ENCODE results near the gene MSH5.
"Not testable (repeated sequence)": the region's sequence is repeated elsewhere in the genome, so short reads cannot be mapped to it uniquely, and the experiment has no call there.

Gene MSH5

GRCh38 chr6:31706599-31706998 is 33.2 kb upstream of the MSH5 start, which contains the start of gene LY6G6F:
Gene LY6G6F (plus strand): TSS chr6:31706866. CDS start chr6:31706907, 41 bp downstream.
- H3K79me2 ChIP-seq: peaks cover 6% of the 10 kb centered on the region
- H3K4me1 ChIP-seq: peaks cover 7% of the 10 kb centered on the region
- no peak within 1 kb of the TSS for H3K9ac ChIP-seq
- no peak within 1 kb of the TSS for H3K4me3 ChIP-seq (ENCODE audit: low read depth, low read length)
- no peaks in the 10 kb centered on the region for H3K27me3 ChIP-seq (ENCODE audit: control insufficient read depth, insufficient read depth, low read length)
- no peak within 1 kb of the TSS for H3K4me2 ChIP-seq (ENCODE audit: low read length)
- no peak within 1 kb of the TSS for H2AFZ ChIP-seq
- no peak for TF ChIP-seq CTCF (IDR thresholded peaks at IDR 0.05)
- H3K36me3 ChIP-seq (ENCODE audit: control insufficient read depth, insufficient read depth, low read length): no peaks in the 10 kb centered on the region
- H3K9me3 ChIP-seq (ENCODE audit: control insufficient read depth, low read length): no peaks in the 10 kb centered on the region
- no peak within 1 kb of the TSS for H3K27ac ChIP-seq

DNA sequence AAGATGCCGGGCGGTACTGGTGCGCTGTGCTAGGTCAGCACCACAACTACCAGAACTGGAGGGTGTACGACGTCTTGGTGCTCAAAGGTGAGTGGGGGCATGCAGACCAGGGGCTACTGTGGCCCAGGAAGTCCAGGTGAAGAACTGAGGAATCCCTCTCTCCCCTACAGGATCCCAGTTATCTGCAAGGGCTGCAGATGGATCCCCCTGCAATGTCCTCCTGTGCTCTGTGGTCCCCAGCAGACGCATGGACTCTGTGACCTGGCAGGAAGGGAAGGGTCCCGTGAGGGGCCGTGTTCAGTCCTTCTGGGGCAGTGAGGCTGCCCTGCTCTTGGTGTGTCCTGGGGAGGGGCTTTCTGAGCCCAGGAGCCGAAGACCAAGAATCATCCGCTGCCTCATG is 32.1 kb upstream of the MSH5 start:
- no peak for TF ChIP-seq CTCF (IDR thresholded peaks at IDR 0.05)
- H3K27me3 ChIP-seq (ENCODE audit: control insufficient read depth, insufficient read depth, low read length): no peaks in the 10 kb centered on the region
- H3K4me3 ChIP-seq (ENCODE audit: low read depth, low read length): no peak overlapping the region

GRCh38 chr6:31708224-31708623 is 31.6 kb upstream of the MSH5 start:
- H3K4me2 ChIP-seq (ENCODE audit: low read length): no peak overlapping the region
- H3K4me3 ChIP-seq (ENCODE audit: low read depth, low read length): no peak overlapping the region
- TF ChIP-seq CTCF (IDR thresholded peaks at IDR 0.05): no peak
- H3K36me3 ChIP-seq (ENCODE audit: control insufficient read depth, insufficient read depth, low read length): no peaks in the 10 kb centered on the region
- no peaks in the 10 kb centered on the region for H3K9me3 ChIP-seq (ENCODE audit: control insufficient read depth, low read length)
- no peak overlapping the region for H3K9ac ChIP-seq
- H3K27ac ChIP-seq: no peak overlapping the region
- H2AFZ ChIP-seq: no peak overlapping the region
- no peaks in the 10 kb centered on the region for H3K27me3 ChIP-seq (ENCODE audit: control insufficient read depth, insufficient read depth, low read length)
- no peaks in the 10 kb centered on the region for H3K79me2 ChIP-seq
- H3K4me1 ChIP-seq: peaks cover 2% of the 10 kb centered on the region

More for the DNA sequence above, 32.1 kb upstream of the MSH5 start:
- no peak overlapping the region for H3K9ac ChIP-seq
- H3K79me2 ChIP-seq: peaks cover under 1% of the 10 kb centered on the region
- H3K36me3 ChIP-seq (ENCODE audit: control insufficient read depth, insufficient read depth, low read length): no peaks in the 10 kb centered on the region
- no peak overlapping the region for H2AFZ ChIP-seq
- H3K4me1 ChIP-seq: peaks cover 2% of the 10 kb centered on the region
- no peaks in the 10 kb centered on the region for H3K9me3 ChIP-seq (ENCODE audit: control insufficient read depth, low read length)
- no peak overlapping the region for H3K4me2 ChIP-seq (ENCODE audit: low read length)
- no peak overlapping the region for H3K27ac ChIP-seq

- not testable (repeated sequence) for H3K79me2 ChIP-seq; H3K27ac ChIP-seq; H3K9me3 ChIP-seq (ENCODE audit: control insufficient read depth, low read length); H3K4me2 ChIP-seq (ENCODE audit: low read length); H3K36me3 ChIP-seq (ENCODE audit: control insufficient read depth, insufficient read depth, low read length); H3K27me3 ChIP-seq (ENCODE audit: control insufficient read depth, insufficient read depth, low read length); H3K9ac ChIP-seq; H3K4me3 ChIP-seq (ENCODE audit: low read depth, low read length); H2AFZ ChIP-seq; H3K4me1 ChIP-seq
Measured at GRCh38 chr6:31709157-31709556, 30.6 kb upstream of the MSH5 start.

- no peak for TF ChIP-seq CTCF (IDR thresholded peaks at IDR 0.05)
- H3K36me3 ChIP-seq (ENCODE audit: control insufficient read depth, insufficient read depth, low read length): no peaks in the 10 kb centered on the region
- no peaks in the 10 kb centered on the region for H3K27me3 ChIP-seq (ENCODE audit: control insufficient read depth, insufficient read depth, low read length)
- H3K9ac ChIP-seq: no peak overlapping the region
- H3K4me2 ChIP-seq (ENCODE audit: low read length): no peak overlapping the region
- H3K4me1 ChIP-seq: no peaks in the 10 kb centered on the region
- no peak overlapping the region for H3K27ac ChIP-seq
- H2AFZ ChIP-seq: no peak overlapping the region
- no peaks in the 10 kb centered on the region for H3K9me3 ChIP-seq (ENCODE audit: control insufficient read depth, low read length)
- no peak overlapping the region for H3K4me3 ChIP-seq (ENCODE audit: low read depth, low read length)
- H3K79me2 ChIP-seq: no peaks in the 10 kb centered on the region
Measured at GRCh38 chr6:31710523-31711219, 29.1 kb upstream of the MSH5 start.
